Thoracic aorta (tissue), 2 donors: ENCODE data around the gene PKD2L1. TPM values are rescaled to one million over a fixed set of nuclear protein-coding genes. Genes with fewer than 3 reads are reported as not detected.

ENCODE experiments used
- ATAC-seq: fragments of 150-250 bp; one replicate; pipeline ENCODE4 v1.8.0; 2017; ENCODE audit warnings: low read depth; ENCODE audit not compliant: insufficient number of reproducible peaks, low FRiP score
- DNase-seq: peaks from one replicate; pipeline ENCODE4 v3.0.0-alpha.2; 2020; ENCODE audit warnings: low spot score
- H3K27ac ChIP-seq, 2 donors: fragments of 200-600 bp; sonication (generic); 1 replicate in 1 of 2; 2 replicates in 1 of 2; pipeline ENCODE4 v1.5.1; 2016; ENCODE audit warnings: mild to moderate bottlenecking in 2 of 2, moderate library complexity in 2 of 2
- H3K27me3 ChIP-seq: fragments of 200-600 bp; sonication (generic); replicated peaks from 2 replicates; pipeline ENCODE4 v1.6.0; 2016; ENCODE audit warnings: mild to moderate bottlenecking; ENCODE audit not compliant: insufficient read depth
- H3K36me3 ChIP-seq: fragments of 200-600 bp; sonication (generic); one replicate; pipeline ENCODE4 v1.5.1; 2016
- H3K4me1 ChIP-seq, 2 donors: fragments of 200-600 bp; sonication (generic); 1 replicate in 1 of 2; 2 replicates in 1 of 2; pipeline versions ENCODE4 v1.5.1 to v1.6.0; 2016; ENCODE audit warnings: low read depth in 2 of 2, mild to moderate bottlenecking in 1 of 2; ENCODE audit not compliant: control insufficient read depth in 1 of 2
- H3K4me3 ChIP-seq: fragments of 200-600 bp; sonication (generic); 2 replicates; pipeline ENCODE4 v1.5.1; 2016; ENCODE audit warnings: mild to moderate bottlenecking
- H3K9me3 ChIP-seq: fragments of 200-600 bp; sonication (generic); 2 replicates; pipeline ENCODE4 v1.5.1; 2016
- total RNA-seq, 2 donors: library from RNA; depleted of rRNA; stranded (reverse); fragments of >200 nt; gene quantifications; one replicate each; pipeline versions ENCODE4 v1.1.0 to v1.2.3, GENCODE V29; 2016
- TF ChIP-seq, protein P1 (sequence below): fragments of 200-600 bp; sonication (generic); IDR thresholded peaks from one replicate; pipeline ENCODE4 v1.5.1; 2019; ENCODE audit warnings: antibody characterized with exemption

PKD2L1 gene
- total RNA-seq, 2 donors from 2014 or later: 0.56 TPM; not detected in 1

DNA sequence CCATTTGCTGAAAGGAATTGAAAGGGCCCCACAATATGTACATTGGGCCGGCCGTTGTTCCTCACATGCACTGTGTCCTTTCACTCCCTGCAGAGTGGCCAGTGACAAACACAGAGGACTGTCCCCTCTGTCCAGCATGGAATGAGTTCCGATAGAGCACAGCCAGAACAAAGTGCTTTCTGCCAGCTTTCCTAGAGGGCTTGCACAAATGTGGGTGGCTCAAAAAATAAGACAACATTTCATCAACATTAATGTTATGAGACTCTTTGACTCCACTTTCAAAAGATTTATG is 2.4 kb downstream of the PKD2L1 start:
- Histone ChIP-seq H3K27ac (no peak overlapping the region), H3K36me3 (no peaks in the 10 kb centered on the region), H3K4me3 (no peak overlapping the region), H3K4me1 (no peaks in the 10 kb centered on the region), H3K27me3 (no peaks in the 10 kb centered on the region), H3K9me3 (no peaks in the 10 kb centered on the region)
- TF ChIP-seq, protein P1, sequence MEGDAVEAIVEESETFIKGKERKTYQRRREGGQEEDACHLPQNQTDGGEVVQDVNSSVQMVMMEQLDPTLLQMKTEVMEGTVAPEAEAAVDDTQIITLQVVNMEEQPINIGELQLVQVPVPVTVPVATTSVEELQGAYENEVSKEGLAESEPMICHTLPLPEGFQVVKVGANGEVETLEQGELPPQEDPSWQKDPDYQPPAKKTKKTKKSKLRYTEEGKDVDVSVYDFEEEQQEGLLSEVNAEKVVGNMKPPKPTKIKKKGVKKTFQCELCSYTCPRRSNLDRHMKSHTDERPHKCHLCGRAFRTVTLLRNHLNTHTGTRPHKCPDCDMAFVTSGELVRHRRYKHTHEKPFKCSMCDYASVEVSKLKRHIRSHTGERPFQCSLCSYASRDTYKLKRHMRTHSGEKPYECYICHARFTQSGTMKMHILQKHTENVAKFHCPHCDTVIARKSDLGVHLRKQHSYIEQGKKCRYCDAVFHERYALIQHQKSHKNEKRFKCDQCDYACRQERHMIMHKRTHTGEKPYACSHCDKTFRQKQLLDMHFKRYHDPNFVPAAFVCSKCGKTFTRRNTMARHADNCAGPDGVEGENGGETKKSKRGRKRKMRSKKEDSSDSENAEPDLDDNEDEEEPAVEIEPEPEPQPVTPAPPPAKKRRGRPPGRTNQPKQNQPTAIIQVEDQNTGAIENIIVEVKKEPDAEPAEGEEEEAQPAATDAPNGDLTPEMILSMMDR: no peak
- ATAC-seq (no peak), DNase-seq (no peak)

DNA sequence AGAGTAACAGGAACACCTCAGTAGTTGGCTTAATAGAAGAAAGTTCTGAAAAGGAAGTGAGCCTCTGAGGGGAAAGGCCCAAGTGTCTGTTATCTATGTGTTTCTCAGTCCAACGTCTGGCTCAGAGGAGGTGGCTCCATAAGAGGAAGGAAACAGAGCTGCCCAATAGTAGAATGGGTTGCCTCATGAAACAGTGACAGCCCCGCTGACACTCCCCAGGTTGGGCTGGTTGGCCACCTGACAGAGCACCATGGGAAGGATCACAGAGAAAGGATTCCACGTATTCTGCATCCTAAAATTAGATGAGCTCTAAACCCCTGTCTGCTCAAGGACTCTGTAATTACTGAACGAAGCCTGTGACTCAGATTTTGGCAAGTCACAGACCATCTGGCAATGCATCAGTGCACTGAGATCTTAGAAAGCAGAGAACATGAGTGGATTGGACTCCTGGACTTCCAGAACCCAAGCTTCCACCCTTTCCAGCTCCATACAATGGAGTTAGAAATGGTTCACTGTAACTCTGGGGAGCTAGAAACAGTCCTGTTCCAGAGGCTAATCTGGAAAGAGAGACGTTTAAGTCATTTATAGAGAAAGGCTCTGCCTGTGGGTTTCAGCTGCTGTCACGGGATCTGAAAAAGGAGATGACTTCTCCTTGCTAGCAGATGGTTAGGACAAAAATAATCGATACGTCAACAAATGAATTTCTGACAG is 2.9 kb downstream of the PKD2L1 start:
- Histone ChIP-seq H3K27me3 (no peaks in the 10 kb centered on the region), H3K36me3 (no peaks in the 10 kb centered on the region), H3K4me3 (no peak overlapping the region), H3K9me3 (no peaks in the 10 kb centered on the region), H3K4me1 (no peaks in the 10 kb centered on the region), H3K27ac (no peak overlapping the region)
- ATAC-seq: no peak
- TF ChIP-seq, protein P1: no peak
- DNase-seq: no peak

DNA sequence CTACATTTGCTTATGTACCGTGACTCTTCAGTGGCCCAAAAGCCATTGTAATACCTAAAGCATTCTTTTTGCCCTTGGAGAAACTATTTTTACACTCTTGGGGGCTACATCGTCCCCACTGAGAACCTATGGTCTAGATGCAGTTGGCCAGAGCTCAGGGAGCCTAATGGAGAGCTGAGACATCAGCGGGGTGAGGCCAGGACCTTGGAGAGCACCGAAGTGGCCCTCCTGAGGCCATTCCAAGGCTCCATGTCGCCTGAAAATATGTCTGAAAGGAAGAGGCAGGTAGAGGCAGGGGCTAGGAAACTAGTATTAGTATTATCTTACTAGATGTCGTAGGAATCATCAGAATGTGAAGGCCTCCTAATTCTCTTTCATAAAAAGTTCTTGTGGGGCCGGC is 4.9 kb downstream of the PKD2L1 start:
- Histone ChIP-seq H3K27ac (no peak overlapping the region), H3K36me3 (no peaks in the 10 kb centered on the region), H3K4me3 (no peak overlapping the region), H3K4me1 (no peaks in the 10 kb centered on the region), H3K9me3 (no peaks in the 10 kb centered on the region), H3K27me3 (no peaks in the 10 kb centered on the region)
- DNase-seq: no peak
- no peak for ATAC-seq
- TF ChIP-seq, protein P1: no peak

DNA sequence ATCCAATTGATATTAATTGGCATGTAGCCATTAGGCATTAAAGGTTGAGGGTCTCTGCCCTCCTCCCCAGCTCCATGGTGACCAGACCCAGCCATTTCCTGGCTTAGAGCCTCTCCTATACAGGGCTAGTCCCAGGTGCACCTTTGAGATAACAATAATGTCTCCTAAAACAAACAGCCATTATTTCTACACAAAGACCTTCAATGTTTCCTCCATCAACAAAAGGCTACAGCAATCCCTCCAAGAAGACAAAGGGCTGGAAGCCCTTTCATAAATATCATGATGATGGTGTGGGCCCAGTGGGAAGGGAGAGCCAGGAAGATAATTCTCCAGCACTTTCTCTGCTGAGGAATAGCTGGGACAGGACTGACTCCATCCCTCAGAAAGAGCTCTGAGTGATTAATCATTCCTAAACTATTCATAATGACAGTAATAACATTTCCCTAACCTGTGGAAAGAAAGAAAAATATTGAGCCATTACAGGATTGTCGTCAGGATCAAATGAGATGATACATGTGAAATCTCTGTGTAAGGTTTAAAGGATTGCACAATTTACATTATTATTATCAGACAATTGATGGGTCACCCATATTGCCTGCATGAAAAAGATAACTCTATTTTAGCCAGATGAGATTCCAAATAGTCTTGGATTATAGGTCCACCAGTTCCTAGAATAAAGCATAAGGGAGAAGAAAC is 10.2 kb downstream of the PKD2L1 start:
- Histone ChIP-seq H3K4me1 (no peaks in the 10 kb centered on the region), H3K27ac (no peak overlapping the region), H3K36me3 (no peaks in the 10 kb centered on the region), H3K9me3 (no peaks in the 10 kb centered on the region), H3K4me3 (no peak overlapping the region), H3K27me3 (no peaks in the 10 kb centered on the region)
- ATAC-seq: no peak
- TF ChIP-seq, protein P1: no peak
- no peak for DNase-seq

DNA sequence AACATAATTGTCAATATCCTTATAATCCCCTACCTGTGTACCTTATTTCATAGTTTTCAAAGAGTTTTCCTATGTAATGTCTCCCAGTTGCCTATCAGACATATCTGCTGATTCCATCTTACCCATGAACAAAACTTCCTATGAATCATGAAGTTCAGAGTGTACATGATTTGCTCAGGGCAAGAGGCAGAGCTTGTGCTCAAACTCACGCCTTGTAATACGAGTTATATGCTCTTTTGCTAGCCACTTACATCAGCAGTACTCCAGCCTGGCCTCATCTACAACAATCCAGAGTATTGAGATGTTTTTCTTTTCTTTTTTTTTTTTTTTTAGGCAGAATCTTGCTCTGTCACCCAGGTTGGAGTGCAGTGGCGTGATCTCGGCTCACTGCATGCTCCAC is 11.8 kb downstream of the PKD2L1 start:
- DNase-seq: no peak
- no peak for ATAC-seq
- H3K9me3 ChIP-seq: no peaks in the 10 kb centered on the region
- no peaks in the 10 kb centered on the region for H3K4me1 ChIP-seq
- TF ChIP-seq, protein P1: no peak
- H3K27me3 ChIP-seq: no peaks in the 10 kb centered on the region
- no peak overlapping the region for H3K4me3 ChIP-seq
- H3K27ac ChIP-seq: no peak overlapping the region
- no peaks in the 10 kb centered on the region for H3K36me3 ChIP-seq
